Mucosa of rectum (tissue), 2 donors: Measurements from ENCODE around the gene ITGAL.
"Not testable (repeated sequence)": the region's sequence is repeated elsewhere in the genome, so short reads cannot be mapped to it uniquely, and the experiment has no call there.

Experiments used
- H3K27ac ChIP-seq, 2 donors: one replicate each; pipeline ENCODE4 v1.7.0; 2013; ENCODE audit warnings: inconsistent platforms in 2 of 2, low read depth in 2 of 2, low read length in 2 of 2
- H3K27me3 ChIP-seq, 2 donors: one replicate each; pipeline ENCODE4 v1.7.0; 2013; ENCODE audit warnings: low read length in 2 of 2; ENCODE audit not compliant: control insufficient read depth in 2 of 2, insufficient read depth in 2 of 2
- H3K36me3 ChIP-seq, 2 donors: one replicate each; pipeline ENCODE4 v1.7.0; 2013; ENCODE audit warnings: low read length in 2 of 2; ENCODE audit not compliant: control insufficient read depth in 2 of 2, insufficient read depth in 2 of 2
- H3K4me1 ChIP-seq, 2 donors: one replicate each; pipeline ENCODE4 v1.7.0; 2013; ENCODE audit warnings: low read length in 2 of 2, mild to moderate bottlenecking in 1 of 2; ENCODE audit not compliant: control insufficient read depth in 2 of 2, insufficient read depth in 2 of 2
- H3K4me3 ChIP-seq, 2 donors: one replicate each; pipeline ENCODE4 v1.7.0; 2013; ENCODE audit warnings: low read length in 2 of 2
- H3K9ac ChIP-seq, 2 donors: one replicate each; pipeline ENCODE4 v1.7.0; 2013; ENCODE audit warnings: low read length in 2 of 2, low read depth in 1 of 2, mild to moderate bottlenecking in 1 of 2
- H3K9me3 ChIP-seq, 2 donors: one replicate each; pipeline ENCODE4 v1.7.0; 2013; ENCODE audit warnings: low read length in 2 of 2; ENCODE audit not compliant: control insufficient read depth in 2 of 2
- donor health status: healthy.
- donor health status: Normal muscosa, but diverticular disease.

The ITGAL gene

GRCh38 chr16:30533748-30534367 lies 61.3 kb downstream of the ITGAL start:
- H3K9me3 ChIP-seq = no peaks in the 10 kb centered on the region
- peak overlapping the region; percentile 97 to 98 for H3K9ac ChIP-seq
- H3K4me1 ChIP-seq = peaks cover 18 to 23% of the 10 kb centered on the region in 2 donors
- peaks cover 0 to 11% of the 10 kb centered on the region in 2 donors for H3K36me3 ChIP-seq
- peak overlapping the region; percentile 83 to 93 for H3K4me3 ChIP-seq
- peak overlapping the region; percentile 94 to 95 for H3K27ac ChIP-seq
- no peaks in the 10 kb centered on the region for H3K27me3 ChIP-seq

- peaks cover 0 to 11% of the 10 kb centered on the region in 2 donors for H3K36me3 ChIP-seq
- peak within 1 kb of the TSS; percentile 94 to 95 for H3K27ac ChIP-seq
- peak within 1 kb of the TSS; percentile 83 to 93 for H3K4me3 ChIP-seq
- H3K4me1 ChIP-seq = peaks cover 18 to 27% of the 10 kb centered on the region in 2 donors
- H3K9ac ChIP-seq = peak within 1 kb of the TSS; percentile 97 to 98
- H3K9me3 ChIP-seq = no peaks in the 10 kb centered on the region
- no peaks in the 10 kb centered on the region for H3K27me3 ChIP-seq
Measured at GRCh38 chr16:30534368-30535105, 62.0 kb downstream of the ITGAL start, which contains the start of gene ZNF747. Gene ZNF747, minus strand, starts transcription at chr16:30534858. Its CDS starts 179 bp downstream, at chr16:30534679.

- Histone ChIP-seq H3K9ac (peak overlapping the region; percentile 97 to 98), H3K27ac (peak overlapping the region; percentile 94 to 95), H3K4me3 (peak overlapping the region; percentile 83 to 93), H3K4me1 (peaks cover 18 to 27% of the 10 kb centered on the region in 2 donors), H3K9me3 (no peaks in the 10 kb centered on the region), H3K36me3 (peaks cover 0 to 11% of the 10 kb centered on the region in 2 donors), H3K27me3 (no peaks in the 10 kb centered on the region)
Measured at GRCh38 chr16:30535106-30535776, 62.7 kb downstream of the ITGAL start.

GRCh38 chr16:30535777-30536190 lies 63.2 kb downstream of the ITGAL start:
- no peaks in the 10 kb centered on the region for H3K27me3 ChIP-seq
- peak overlapping the region; percentile 83 to 93 for H3K4me3 ChIP-seq
- H3K9me3 ChIP-seq = no peaks in the 10 kb centered on the region
- peak overlapping the region; percentile 94 to 95 for H3K27ac ChIP-seq
- peak overlapping the region; percentile 97 to 98 for H3K9ac ChIP-seq
- H3K4me1 ChIP-seq = peaks cover 18 to 21% of the 10 kb centered on the region in 2 donors
- peaks cover 0 to 11% of the 10 kb centered on the region in 2 donors for H3K36me3 ChIP-seq

- H3K27me3 ChIP-seq, H3K27ac ChIP-seq, H3K4me3 ChIP-seq, H3K9me3 ChIP-seq, H3K36me3 ChIP-seq: not testable (repeated sequence)
- H3K9ac ChIP-seq = peak overlapping the region in 1 of 2 donors; percentile 97
- H3K4me1 ChIP-seq = peaks cover 21 to 24% of the 10 kb centered on the region in 2 donors
Measured at GRCh38 chr16:30536391-30537024, 64.0 kb downstream of the ITGAL start.

- no peaks in the 10 kb centered on the region for H3K27me3 ChIP-seq
- H3K4me3 ChIP-seq = no peak overlapping the region
- peaks cover 27 to 28% of the 10 kb centered on the region in 2 donors for H3K4me1 ChIP-seq
- H3K9ac ChIP-seq = no peak overlapping the region
- H3K27ac ChIP-seq = no peak overlapping the region
- H3K9me3 ChIP-seq = no peaks in the 10 kb centered on the region
- no peaks in the 10 kb centered on the region for H3K36me3 ChIP-seq
Measured at GRCh38 chr16:30539000-30539964, 66.7 kb downstream of the ITGAL start.

GRCh38 chr16:30539986-30540526 lies 67.5 kb downstream of the ITGAL start:
- not testable (repeated sequence) for H3K9ac ChIP-seq, H3K9me3 ChIP-seq, H3K4me3 ChIP-seq, H3K27me3 ChIP-seq, H3K27ac ChIP-seq, H3K36me3 ChIP-seq
- peaks cover 27 to 28% of the 10 kb centered on the region in 2 donors for H3K4me1 ChIP-seq

GRCh38 chr16:30540916-30541464 lies 68.4 kb downstream of the ITGAL start:
- peak overlapping the region in 1 of 2 donors; percentile 51 for H3K9ac ChIP-seq
- H3K27ac ChIP-seq = peak overlapping the region; percentile 83 to 88
- peaks cover 19% of the 10 kb centered on the region in 2 donors for H3K4me1 ChIP-seq
- not testable (repeated sequence) for H3K27me3 ChIP-seq, H3K9me3 ChIP-seq, H3K36me3 ChIP-seq
- H3K4me3 ChIP-seq = peak overlapping the region in 1 of 2 donors; percentile 23
